ENCODE measurements around the gene DNM1L.

GRCh38 chr12:32742133-32742532 lies 63.0 kb downstream of the DNM1L start:
- TF ChIP-seq CTCF (conservative IDR thresholded peaks at IDR 0.05; ENCODE audit: low read length), result no peak
- no peak for TF ChIP-seq EZH2phosphoT487 (IDR thresholded peaks at IDR 0.05; ENCODE audit: borderline replicate concordance, low read depth, low read length)

Measured in OCI-LY7 (cell line).